GM04504 (cell line): ENCODE results near the gene CP.

ENCODE experiments used
- DNase-seq: peaks from one replicate; pipeline ENCODE4 v3.0.0-alpha.2; 2012; ENCODE audit warnings: low read depth

The CP gene

GRCh38 chr3:149186219-149186618, 35.4 kb downstream of the CP start:
- no peak for DNase-seq

GRCh38 chr3:149181182-149181581, 40.4 kb downstream of the CP start:
- no peak for DNase-seq

- peak; percentile 99 for DNase-seq
Measured at GRCh38 chr3:149180057-149180573, 41.5 kb downstream of the CP start.

GRCh38 chr3:149179220-149179619, 42.4 kb downstream of the CP start:
- DNase-seq = peak; percentile 15

- no peak for DNase-seq
Measured at GRCh38 chr3:149177122-149177521, 44.5 kb downstream of the CP start.

GRCh38 chr3:149174901-149175300, 46.7 kb downstream of the CP start:
- no peak for DNase-seq

- DNase-seq = no peak
Measured at GRCh38 chr3:149170672-149171071, 51.0 kb downstream of the CP start.

- no peak for DNase-seq
Measured at GRCh38 chr3:149167898-149168297, 53.7 kb downstream of the CP start.

GRCh38 chr3:149163066-149163465, 58.6 kb downstream of the CP start:
- no peak for DNase-seq

GRCh38 chr3:149162007-149162406, 59.6 kb downstream of the CP start:
- no peak for DNase-seq

GRCh38 chr3:149160754-149161300, 60.8 kb downstream of the CP start:
- DNase-seq = no peak

GRCh38 chr3:149153402-149153801, 68.2 kb downstream of the CP start:
- no peak for DNase-seq

GRCh38 chr3:149152420-149152819, 69.2 kb downstream of the CP start:
- DNase-seq = no peak

- peak; percentile 16 for DNase-seq
Measured at GRCh38 chr3:149151843-149152242, 69.8 kb downstream of the CP start.

- no peak for DNase-seq
Measured at GRCh38 chr3:149150436-149150835, 71.2 kb downstream of the CP start.

GRCh38 chr3:149145974-149146373, 75.7 kb downstream of the CP start:
- DNase-seq = no peak

- no peak for DNase-seq
Measured at GRCh38 chr3:149145356-149145755, 76.3 kb downstream of the CP start.

GRCh38 chr3:149142682-149143081, 78.9 kb downstream of the CP start:
- no peak for DNase-seq

- DNase-seq = no peak
Measured at GRCh38 chr3:149134575-149134974, 87.1 kb downstream of the CP start.

- no peak for DNase-seq
Measured at GRCh38 chr3:149131589-149131988, 90.0 kb downstream of the CP start.

GRCh38 chr3:149129326-149130205, 92.1 kb downstream of the CP start, which contains the start of gene HPS3:
TSS of gene HPS3 (plus strand) at chr3:149129638. CDS start at chr3:149129724, 86 bp downstream.
- DNase-seq = peak; percentile 75

- no peak for DNase-seq
Measured at GRCh38 chr3:149128821-149129220, 92.8 kb downstream of the CP start.
